WTC11 (cell line): Measurements from ENCODE around the gene SRSF8. TPM values are rescaled to one million over a fixed set of nuclear protein-coding genes. Genes with fewer than 3 reads are reported as not detected.
"Not testable (repeated sequence)": the region's sequence is repeated elsewhere in the genome, so short reads cannot be mapped to it uniquely, and the experiment has no call there.

Source experiments
- ATAC-seq: fragments of 200-7000 bp; cut with Tn5 transposase; 2 replicates; pipeline ENCODE4 v1.10.0; 2021; ENCODE audit warnings: mild to moderate bottlenecking, moderate library complexity
- CTCF ChIA-PET: fragments of 300-600 bp; sonication (Branson Sonifier 250); formaldehyde crosslinking; loops from one replicate; lab custom pipeline; 2021; ENCODE audit warnings: antibody characterized with exemption; lab: Charles Lee
- POLR2A ChIA-PET: fragments of 350-600 bp; sonication (Branson Sonifier 250); formaldehyde crosslinking; loops from one replicate; lab custom pipeline; 2021; ENCODE audit warnings: antibody characterized with exemption; lab: Charles Lee
- DNase-seq: peaks from one replicate; pipeline ENCODE4 v3.0.0; 2021; ENCODE audit warnings: low spot score
- H3K27ac Mint-ChIP-seq: 2 replicates; pipeline ENCODE4 v1.8.0; 2021; ENCODE audit warnings: mixed read lengths
- H3K27me3 Mint-ChIP-seq: 2 replicates; pipeline ENCODE4 v1.8.0; 2021; ENCODE audit warnings: low read depth, mild to moderate bottlenecking, moderate library complexity, mixed read lengths
- H3K36me3 Mint-ChIP-seq: 2 replicates; pipeline ENCODE4 v1.8.0; 2021; ENCODE audit warnings: mixed read lengths
- H3K4me1 Mint-ChIP-seq: 2 replicates; pipeline ENCODE4 v1.8.0; 2022; ENCODE audit warnings: mixed read lengths
- H3K4me3 Mint-ChIP-seq: 2 replicates; pipeline ENCODE4 v1.8.0; 2021; ENCODE audit warnings: mild to moderate bottlenecking, moderate library complexity, mixed read lengths
- H3K9me3 Mint-ChIP-seq: 2 replicates; pipeline ENCODE4 v1.8.0; 2021; ENCODE audit warnings: mixed read lengths
- CBFB ChIP-seq: sonication (generic); formaldehyde crosslinking; IDR thresholded peaks from 2 replicates; pipeline ENCODE4 v1.8.1; 2022; ENCODE audit warnings: mild to moderate bottlenecking, low read depth, missing genetic modification reagents
- ESRRA ChIP-seq: sonication (generic); formaldehyde crosslinking; IDR thresholded peaks from 2 replicates; pipeline ENCODE4 v1.8.1; 2022; ENCODE audit warnings: mild to moderate bottlenecking, missing genetic modification reagents, borderline replicate concordance
- ETV6 ChIP-seq: sonication (generic); formaldehyde crosslinking; IDR thresholded peaks from 2 replicates; pipeline ENCODE4 v1.8.1; 2022; ENCODE audit warnings: mild to moderate bottlenecking, missing genetic modification reagents
- GRHL2 ChIP-seq: fragments of 250-450 bp; sonication (Bioruptor Pico); IDR thresholded peaks from 2 replicates; pipeline ENCODE4 v1.8.0; 2022; ENCODE audit warnings: mild to moderate bottlenecking, moderate library complexity; ENCODE audit not compliant: insufficient replicate concordance, severe bottlenecking
- MLX ChIP-seq: sonication (generic); formaldehyde crosslinking; IDR thresholded peaks from 2 replicates; pipeline ENCODE4 v1.8.1; 2023; ENCODE audit warnings: mild to moderate bottlenecking, missing genetic modification reagents, moderate library complexity
- NFATC4 ChIP-seq: fragments of 250-450 bp; sonication (Bioruptor Pico); IDR thresholded peaks from 2 replicates; pipeline ENCODE4 v1.9.0; 2021; ENCODE audit warnings: mild to moderate bottlenecking
- PRRX2 ChIP-seq: fragments of 250-450 bp; sonication (Bioruptor Pico); IDR thresholded peaks from 2 replicates; pipeline ENCODE4 v1.8.0; 2021; ENCODE audit warnings: mild to moderate bottlenecking
- SMAD3 ChIP-seq: sonication (generic); formaldehyde crosslinking; IDR thresholded peaks from 2 replicates; pipeline ENCODE4 v1.8.0; 2022; ENCODE audit warnings: missing genetic modification reagents, mild to moderate bottlenecking, borderline replicate concordance
- ZNF232 ChIP-seq: sonication (generic); formaldehyde crosslinking; IDR thresholded peaks from 2 replicates; pipeline ENCODE4 v1.8.0; 2022; ENCODE audit warnings: mild to moderate bottlenecking, missing genetic modification reagents
- ZNF423 ChIP-seq: fragments of 250-450 bp; sonication (Bioruptor Pico); IDR thresholded peaks from 2 replicates; pipeline ENCODE4 v2.1.2; 2022; ENCODE audit warnings: mild to moderate bottlenecking, moderate library complexity
- ZNF425 ChIP-seq: fragments of 250-450 bp; sonication (Bioruptor Pico); conservative IDR thresholded peaks from 2 replicates; pipeline ENCODE4 v1.9.0; 2021; ENCODE audit warnings: mild to moderate bottlenecking
- total RNA-seq: library from RNA; stranded (reverse); gene quantifications from 3 replicates; pipeline ENCODE4 v1.2.3, GENCODE V29; 2021
- TF ChIP-seq, protein P1 (sequence below): sonication (generic); formaldehyde crosslinking; conservative IDR thresholded peaks from 2 replicates; pipeline ENCODE4 v1.8.1; 2023; ENCODE audit warnings: mild to moderate bottlenecking, low read depth, missing genetic modification reagents, moderate library complexity
- TF ChIP-seq, protein P2 (sequence below): sonication (generic); formaldehyde crosslinking; IDR thresholded peaks from 2 replicates; pipeline ENCODE4 v1.8.0; 2022; ENCODE audit warnings: mild to moderate bottlenecking, missing genetic modification reagents
- TF ChIP-seq, protein P3 (sequence below): sonication (generic); formaldehyde crosslinking; IDR thresholded peaks from 2 replicates; pipeline ENCODE4 v1.8.0; 2023; ENCODE audit warnings: missing genetic modification reagents

The SRSF8 gene
- total RNA-seq, 1 experiment from 2014 or later, result 20.9 TPM

GRCh38 chr11:95033051-95033450 is 33.7 kb upstream of the SRSF8 start:
- no peak for TF ChIP-seq CBFB (CRISPR knock-in tag)
- no peak for TF ChIP-seq ETV6
- TF ChIP-seq GRHL2 (CRISPR knock-in tag), result no peak
- TF ChIP-seq MLX, result no peak
- TF ChIP-seq, protein P1, sequence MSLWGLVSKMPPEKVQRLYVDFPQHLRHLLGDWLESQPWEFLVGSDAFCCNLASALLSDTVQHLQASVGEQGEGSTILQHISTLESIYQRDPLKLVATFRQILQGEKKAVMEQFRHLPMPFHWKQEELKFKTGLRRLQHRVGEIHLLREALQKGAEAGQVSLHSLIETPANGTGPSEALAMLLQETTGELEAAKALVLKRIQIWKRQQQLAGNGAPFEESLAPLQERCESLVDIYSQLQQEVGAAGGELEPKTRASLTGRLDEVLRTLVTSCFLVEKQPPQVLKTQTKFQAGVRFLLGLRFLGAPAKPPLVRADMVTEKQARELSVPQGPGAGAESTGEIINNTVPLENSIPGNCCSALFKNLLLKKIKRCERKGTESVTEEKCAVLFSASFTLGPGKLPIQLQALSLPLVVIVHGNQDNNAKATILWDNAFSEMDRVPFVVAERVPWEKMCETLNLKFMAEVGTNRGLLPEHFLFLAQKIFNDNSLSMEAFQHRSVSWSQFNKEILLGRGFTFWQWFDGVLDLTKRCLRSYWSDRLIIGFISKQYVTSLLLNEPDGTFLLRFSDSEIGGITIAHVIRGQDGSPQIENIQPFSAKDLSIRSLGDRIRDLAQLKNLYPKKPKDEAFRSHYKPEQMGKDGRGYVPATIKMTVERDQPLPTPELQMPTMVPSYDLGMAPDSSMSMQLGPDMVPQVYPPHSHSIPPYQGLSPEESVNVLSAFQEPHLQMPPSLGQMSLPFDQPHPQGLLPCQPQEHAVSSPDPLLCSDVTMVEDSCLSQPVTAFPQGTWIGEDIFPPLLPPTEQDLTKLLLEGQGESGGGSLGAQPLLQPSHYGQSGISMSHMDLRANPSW (CRISPR knock-in tag), result no peak
- TF ChIP-seq ZNF423 (CRISPR knock-in tag), result no peak
- TF ChIP-seq ESRRA (CRISPR knock-in tag), result no peak
- TF ChIP-seq SMAD3 (CRISPR knock-in tag), result no peak
- TF ChIP-seq, protein P2, sequence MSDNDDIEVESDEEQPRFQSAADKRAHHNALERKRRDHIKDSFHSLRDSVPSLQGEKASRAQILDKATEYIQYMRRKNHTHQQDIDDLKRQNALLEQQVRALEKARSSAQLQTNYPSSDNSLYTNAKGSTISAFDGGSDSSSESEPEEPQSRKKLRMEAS (CRISPR knock-in tag), result no peak
- no peak for TF ChIP-seq ZNF232 (CRISPR knock-in tag)
- ChIA-PET CTCF (interaction anchor here (0.7 kb wide), 1 partner anchor 58 kb away, joined by 3 read pairs; no protein-coding TSS in a partner anchor), POLR2A (no interaction called here)
- DNase-seq, result no peak
- Mint-ChIP-seq H3K4me3 (no peak overlapping the region), H3K36me3 (no peaks in the 10 kb centered on the region), H3K4me1 (no peaks in the 10 kb centered on the region), H3K27me3 (peaks cover 7% of the 10 kb centered on the region), H3K27ac (no peak overlapping the region), H3K9me3 (peaks cover 2% of the 10 kb centered on the region)
- ATAC-seq, result no peak

DNA sequence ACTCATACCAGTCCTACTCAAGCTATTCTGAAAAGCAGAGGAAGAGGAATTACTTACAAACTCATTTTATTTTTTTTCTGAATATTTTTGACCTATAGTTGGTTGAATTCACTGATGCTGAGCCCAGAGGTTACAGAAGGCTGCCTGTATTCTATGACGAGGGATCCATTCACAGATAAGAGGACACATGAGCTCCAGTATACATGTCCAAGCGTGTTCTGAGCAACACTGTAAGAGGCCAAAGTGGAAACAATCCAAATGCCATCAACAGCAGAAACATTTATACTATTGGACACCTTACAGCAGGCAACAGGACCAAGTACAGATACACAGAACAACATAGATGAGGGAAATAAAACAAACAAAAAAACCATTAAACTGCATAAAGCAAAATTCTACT is 31.4 kb upstream of the SRSF8 start:
- ATAC-seq (no peak), DNase-seq (no peak)
- ChIA-PET CTCF (no interaction called here), POLR2A (no interaction called here)
- no peaks in the 10 kb centered on the region for H3K4me1 Mint-ChIP-seq
- H3K4me3 Mint-ChIP-seq, result no peak overlapping the region
- H3K27ac Mint-ChIP-seq, result no peak overlapping the region
- TF ChIP-seq, protein P3, sequence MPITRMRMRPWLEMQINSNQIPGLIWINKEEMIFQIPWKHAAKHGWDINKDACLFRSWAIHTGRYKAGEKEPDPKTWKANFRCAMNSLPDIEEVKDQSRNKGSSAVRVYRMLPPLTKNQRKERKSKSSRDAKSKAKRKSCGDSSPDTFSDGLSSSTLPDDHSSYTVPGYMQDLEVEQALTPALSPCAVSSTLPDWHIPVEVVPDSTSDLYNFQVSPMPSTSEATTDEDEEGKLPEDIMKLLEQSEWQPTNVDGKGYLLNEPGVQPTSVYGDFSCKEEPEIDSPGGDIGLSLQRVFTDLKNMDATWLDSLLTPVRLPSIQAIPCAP (CRISPR knock-in tag), result no peak
- TF ChIP-seq NFATC4 (CRISPR knock-in tag) (no peak), ZNF425 (CRISPR knock-in tag) (no peak), PRRX2 (CRISPR knock-in tag) (no peak)
- peaks cover 4% of the 10 kb centered on the region for H3K9me3 Mint-ChIP-seq
- peaks cover 7% of the 10 kb centered on the region for H3K27me3 Mint-ChIP-seq
- H3K36me3 Mint-ChIP-seq, result no peaks in the 10 kb centered on the region

- H3K4me1 Mint-ChIP-seq, H3K36me3 Mint-ChIP-seq, H3K9me3 Mint-ChIP-seq, CTCF ChIA-PET, POLR2A ChIA-PET, H3K27ac Mint-ChIP-seq, ATAC-seq, DNase-seq, H3K27me3 Mint-ChIP-seq, H3K4me3 Mint-ChIP-seq: not testable (repeated sequence)
These were observed 29.2 kb upstream of the SRSF8 start for GRCh38 chr11:95037356-95038035.
